HG03103 (cell line): ENCODE results near the gene KRTAP22-1.

Experiments used
- ATAC-seq: cut with Tn5 transposase; IDR thresholded peaks from one replicate; pipeline ENCODE4 v1.9.1; 2021; ENCODE audit warnings: low read depth; ENCODE audit not compliant: unreplicated experiment

KRTAP22-1 gene

DNA sequence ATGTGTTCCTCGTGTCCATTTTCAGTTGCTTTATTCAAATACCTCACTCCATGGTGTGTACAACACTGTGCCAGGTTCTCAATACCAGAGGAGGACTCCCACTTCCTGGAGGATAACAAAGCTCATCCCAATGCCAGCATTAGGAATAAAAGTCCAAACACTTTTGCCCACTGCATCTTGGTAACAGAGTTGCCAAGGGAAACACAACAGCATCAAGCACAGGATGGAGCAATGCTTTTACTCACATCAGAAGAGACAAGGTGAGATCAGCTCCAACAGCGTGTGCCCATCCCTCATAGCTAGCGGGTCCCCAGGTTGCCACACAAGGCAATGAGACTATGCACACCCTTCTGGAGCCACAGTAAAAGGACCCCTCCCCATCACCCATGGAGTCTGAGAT, 22.5 kb downstream of the KRTAP22-1 start:
- ATAC-seq, result no peak

DNA sequence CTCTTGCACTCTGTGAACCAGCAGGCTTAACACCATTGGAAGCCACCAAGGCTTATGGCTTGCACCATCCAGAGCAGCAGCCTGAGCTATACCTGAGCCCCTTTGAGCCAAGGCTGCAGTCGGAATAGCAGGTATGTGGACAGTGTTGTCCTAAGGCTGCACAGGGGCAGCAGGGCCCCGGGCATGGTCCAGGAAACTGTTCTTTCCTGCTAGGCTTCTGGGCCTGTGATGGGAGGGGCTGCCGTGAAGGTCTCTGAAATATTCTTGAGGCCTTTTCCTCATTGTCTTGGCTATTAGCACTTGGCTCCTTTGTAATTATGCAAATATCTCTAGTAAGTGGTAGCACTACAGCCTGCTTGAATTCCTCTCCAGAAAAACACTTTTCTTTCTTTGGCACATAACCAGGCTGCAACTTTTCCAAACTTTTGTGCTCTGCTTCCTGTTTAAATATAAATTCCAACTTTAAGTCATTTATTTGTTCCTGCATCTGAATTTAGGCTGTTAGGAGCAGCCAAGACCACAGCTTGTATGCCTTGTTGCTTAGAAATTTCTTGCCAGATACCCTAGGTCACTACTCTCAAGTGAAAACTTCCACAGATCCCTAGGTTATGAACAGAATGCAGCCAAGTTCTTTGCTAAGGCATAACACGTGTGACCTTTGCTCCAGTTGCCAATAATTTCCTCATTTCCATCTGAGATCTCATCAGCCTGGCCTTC, 24.7 kb downstream of the KRTAP22-1 start:
- ATAC-seq, result no peak

DNA sequence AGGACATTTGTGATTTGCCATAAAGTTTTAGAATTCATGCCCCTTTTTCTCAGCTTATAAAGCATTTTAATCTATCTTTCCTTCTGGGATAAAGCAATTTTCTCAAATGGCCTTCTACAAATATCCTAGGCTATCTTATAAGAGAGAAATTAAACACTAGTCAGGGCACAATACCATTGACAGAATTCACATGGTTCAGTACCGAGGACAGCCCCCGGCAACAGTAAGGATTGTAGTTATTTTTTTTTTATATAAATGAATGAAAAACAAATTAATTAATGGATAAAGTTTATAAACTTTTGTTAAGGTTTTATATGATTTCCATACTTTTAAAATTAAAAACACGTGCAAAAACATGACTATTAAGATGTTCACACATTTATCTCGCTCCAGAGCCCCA, 27.2 kb downstream of the KRTAP22-1 start:
- no peak for ATAC-seq

DNA sequence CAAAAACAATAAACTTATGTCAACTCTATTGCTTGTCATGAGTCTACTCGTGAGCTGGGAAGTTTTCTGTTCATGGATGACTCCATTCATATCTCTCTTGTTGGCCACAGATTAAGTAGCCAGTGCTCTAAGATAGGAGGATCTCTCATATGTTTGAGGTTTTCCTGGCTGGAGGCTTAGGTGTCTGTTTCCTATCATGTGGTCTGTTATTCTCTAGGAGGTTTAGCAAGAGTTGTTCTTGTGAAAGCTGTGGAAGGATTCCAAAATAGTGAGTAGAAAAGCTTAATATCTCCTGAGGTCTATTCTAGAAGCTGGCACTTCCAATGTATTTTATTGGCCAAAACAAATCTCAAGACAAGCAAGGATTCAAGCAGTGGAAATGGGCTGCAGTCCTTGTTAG, 28.3 kb downstream of the KRTAP22-1 start:
- ATAC-seq, result no peak

DNA sequence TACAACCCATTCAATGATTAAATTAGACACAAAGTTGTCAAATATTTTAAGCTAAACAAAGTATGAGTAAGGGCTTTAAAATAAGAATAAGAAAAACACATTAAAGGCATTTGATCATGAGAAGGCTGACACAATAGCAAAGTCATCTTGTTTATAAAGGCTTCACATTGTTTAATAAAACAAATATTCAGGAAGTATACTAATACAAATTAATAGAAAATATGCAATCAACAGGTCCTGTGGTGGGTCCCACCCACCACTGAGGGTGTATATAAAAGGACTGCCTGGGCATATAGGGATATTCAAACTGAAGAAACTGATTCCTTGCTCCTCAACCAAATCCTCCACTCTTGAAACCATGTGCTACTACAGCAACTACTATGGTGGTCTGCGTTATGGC, 34.0 kb downstream of the KRTAP22-1 start, which contains the start of gene KRTAP20-2:
TSS of gene KRTAP20-2 (plus strand) at position 301 of the 400 bp plus-strand sequence. CDS start at position 359, 58 bp downstream.
- ATAC-seq, result no peak

DNA sequence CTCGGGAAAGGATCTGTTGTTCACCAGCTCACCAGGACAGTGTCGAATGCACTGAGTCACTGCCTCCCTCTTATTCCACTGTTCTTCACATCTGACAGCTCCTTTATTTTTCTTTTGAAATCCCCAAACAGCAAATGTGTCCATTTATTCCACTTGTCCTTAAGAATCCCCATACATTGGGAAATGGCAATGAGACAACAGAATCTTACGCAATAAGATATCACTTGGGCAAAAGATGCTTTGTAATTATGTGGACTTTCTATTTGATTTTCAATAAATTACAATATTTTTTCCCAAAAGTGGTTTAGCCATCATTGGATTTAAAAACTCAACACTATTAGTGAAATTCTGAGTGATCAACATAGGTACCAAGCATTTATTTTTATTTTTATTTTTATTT, 37.8 kb downstream of the KRTAP22-1 start:
- no peak for ATAC-seq

DNA sequence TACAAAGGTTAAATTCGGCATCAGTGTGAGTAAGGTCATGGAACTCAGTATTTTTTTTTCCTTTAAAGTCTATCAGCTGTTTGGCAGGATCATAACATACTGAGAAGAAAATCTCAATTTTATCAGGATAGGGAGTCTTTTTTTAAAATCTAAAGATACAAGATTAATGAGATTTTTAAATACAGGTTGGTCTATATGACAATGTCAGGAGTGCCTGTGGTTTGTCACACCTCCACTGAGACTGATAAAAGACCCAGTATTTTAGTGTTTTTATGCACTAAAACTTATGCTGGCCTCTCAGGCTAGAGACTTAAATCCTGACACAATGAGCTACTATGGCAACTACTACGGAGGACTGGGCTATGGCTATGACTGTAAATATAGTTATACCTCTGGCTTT, 41.7 kb downstream of the KRTAP22-1 start, which contains the start of gene KRTAP20-3:
TSS of gene KRTAP20-3 (plus strand) at position 301 of the 400 bp plus-strand sequence.
- no peak for ATAC-seq

DNA sequence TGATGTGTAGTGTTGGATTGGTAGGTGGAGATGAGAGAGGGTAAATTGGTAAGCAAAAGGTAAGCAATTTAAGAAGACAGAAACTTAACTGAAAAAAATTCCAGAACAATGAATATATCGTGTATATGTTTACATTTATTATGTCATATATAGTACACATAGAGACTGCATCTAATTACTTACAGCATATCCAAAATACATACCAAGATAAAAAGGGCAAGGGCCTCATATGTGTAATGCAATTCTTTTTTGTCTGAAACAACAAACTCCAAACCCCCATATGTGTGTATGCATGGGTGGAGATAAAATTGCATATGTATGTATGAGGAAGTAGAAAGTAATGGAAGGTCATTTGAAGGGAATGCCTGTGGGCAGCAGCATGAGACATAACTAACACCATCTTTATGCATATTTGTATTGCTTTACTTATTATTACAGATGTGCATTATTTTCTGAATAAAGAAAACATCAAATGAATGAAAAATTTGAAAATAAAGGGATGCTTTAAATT, 46.1 kb downstream of the KRTAP22-1 start:
- no peak for ATAC-seq
